Measurements from ENCODE around the gene SZT2.
A peak's percentile ranks its signal among the peaks of the same experiment; 100 is the strongest.
"Not testable (repeated sequence)": the region's sequence is repeated elsewhere in the genome, so short reads cannot be mapped to it uniquely, and the experiment has no call there.

The SZT2 gene

DNA sequence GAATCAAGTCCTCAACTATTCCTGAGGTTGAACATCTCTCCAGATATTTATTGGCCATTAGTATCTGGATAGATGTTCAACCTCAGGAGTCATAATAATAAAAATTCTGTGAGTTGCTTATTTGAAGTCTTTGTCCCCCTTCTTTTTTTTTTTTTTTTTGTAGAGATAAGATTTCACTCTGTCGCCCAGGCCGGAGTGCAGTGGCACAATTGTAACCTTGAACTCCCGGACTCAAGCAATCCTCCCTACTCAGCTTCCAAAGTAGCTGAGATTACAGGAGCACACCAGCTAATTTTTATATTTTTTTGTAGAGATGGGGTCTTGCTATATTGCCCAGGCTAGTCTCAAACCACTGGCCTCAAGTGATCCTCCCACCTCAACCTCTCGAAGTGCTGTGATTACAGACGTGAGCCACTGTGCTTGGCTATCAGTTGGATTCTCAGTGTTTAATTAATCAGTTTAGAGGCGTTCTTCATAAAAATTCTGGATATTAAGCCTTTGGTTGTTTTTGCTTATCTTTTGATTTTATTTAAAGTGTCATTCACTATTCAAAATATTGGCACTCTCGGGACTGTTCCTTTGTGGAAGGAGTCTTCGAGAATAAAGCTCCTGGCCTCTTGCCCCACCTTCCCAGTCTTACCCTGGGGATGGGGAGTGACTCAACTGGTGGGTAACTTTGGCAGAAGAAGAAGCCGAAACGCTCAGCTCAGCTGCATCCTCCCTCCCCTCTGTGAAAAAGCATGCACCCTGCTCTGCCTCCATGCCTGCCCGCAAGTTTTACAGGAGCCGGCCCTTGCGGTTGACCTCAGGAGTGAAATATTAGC lies 75.2 kb downstream of the SZT2 start:
- no peaks in the 10 kb centered on the region for H3K4me1 ChIP-seq (ENCODE audit: control insufficient read depth, insufficient read depth, low read length)
- no peaks in the 10 kb centered on the region for H3K27me3 ChIP-seq (ENCODE audit: control insufficient read depth, insufficient read depth, low read length)
- no peaks in the 10 kb centered on the region for H3K36me3 ChIP-seq (ENCODE audit: control insufficient read depth, insufficient read depth, low read length)
- H3K4me3 ChIP-seq (ENCODE audit: low read depth, low read length), result no peak overlapping the region
- peaks cover 4% of the 10 kb centered on the region for H3K9me3 ChIP-seq (ENCODE audit: control insufficient read depth, insufficient read depth, low read depth, low read length)
- H3K9ac ChIP-seq (ENCODE audit: low read length), result no peak overlapping the region
- H3K27ac ChIP-seq (ENCODE audit: low read depth, low read length), result no peak overlapping the region

- no peaks in the 10 kb centered on the region for H3K36me3 ChIP-seq (ENCODE audit: control insufficient read depth, insufficient read depth, low read length)
- no peaks in the 10 kb centered on the region for H3K4me1 ChIP-seq (ENCODE audit: control insufficient read depth, insufficient read depth, low read length)
- H3K9ac ChIP-seq (ENCODE audit: low read length), result no peak overlapping the region
- no peak overlapping the region for H3K4me3 ChIP-seq (ENCODE audit: low read depth, low read length)
- no peaks in the 10 kb centered on the region for H3K27me3 ChIP-seq (ENCODE audit: control insufficient read depth, insufficient read depth, low read length)
- H3K27ac ChIP-seq (ENCODE audit: low read depth, low read length), result no peak overlapping the region
- peaks cover 4% of the 10 kb centered on the region for H3K9me3 ChIP-seq (ENCODE audit: control insufficient read depth, insufficient read depth, low read depth, low read length)
Observed at GRCh38 chr1:43465505-43466067, 75.9 kb downstream of the SZT2 start.

DNA sequence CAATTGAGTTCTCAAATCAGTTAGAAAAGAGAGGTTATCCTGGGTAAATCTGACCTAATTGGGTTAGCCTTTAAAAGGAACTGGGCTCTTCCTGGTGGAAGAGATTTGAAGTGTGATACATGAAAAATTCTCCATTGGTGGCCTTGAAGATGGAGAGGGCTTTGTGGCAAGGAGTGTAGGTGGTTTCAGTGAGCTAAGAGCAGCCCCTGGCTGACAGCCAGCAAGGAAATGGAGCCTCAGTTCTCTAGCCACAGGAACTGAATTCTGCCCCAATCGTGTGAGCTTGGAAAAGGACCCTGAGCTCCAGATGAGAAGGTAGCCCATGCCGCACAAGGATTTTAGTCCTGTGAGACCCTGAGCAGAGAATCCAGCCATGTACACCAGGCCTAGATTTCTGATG lies 76.7 kb downstream of the SZT2 start:
- H3K27me3 ChIP-seq (ENCODE audit: control insufficient read depth, insufficient read depth, low read length), result no peaks in the 10 kb centered on the region
- H3K4me1 ChIP-seq (ENCODE audit: control insufficient read depth, insufficient read depth, low read length), result no peaks in the 10 kb centered on the region
- H3K4me3 ChIP-seq (ENCODE audit: low read depth, low read length), result no peak overlapping the region
- no peak overlapping the region for H3K9ac ChIP-seq (ENCODE audit: low read length)
- H3K9me3 ChIP-seq (ENCODE audit: control insufficient read depth, insufficient read depth, low read depth, low read length), result no peaks in the 10 kb centered on the region
- H3K27ac ChIP-seq (ENCODE audit: low read depth, low read length), result no peak overlapping the region
- H3K36me3 ChIP-seq (ENCODE audit: control insufficient read depth, insufficient read depth, low read length), result no peaks in the 10 kb centered on the region

DNA sequence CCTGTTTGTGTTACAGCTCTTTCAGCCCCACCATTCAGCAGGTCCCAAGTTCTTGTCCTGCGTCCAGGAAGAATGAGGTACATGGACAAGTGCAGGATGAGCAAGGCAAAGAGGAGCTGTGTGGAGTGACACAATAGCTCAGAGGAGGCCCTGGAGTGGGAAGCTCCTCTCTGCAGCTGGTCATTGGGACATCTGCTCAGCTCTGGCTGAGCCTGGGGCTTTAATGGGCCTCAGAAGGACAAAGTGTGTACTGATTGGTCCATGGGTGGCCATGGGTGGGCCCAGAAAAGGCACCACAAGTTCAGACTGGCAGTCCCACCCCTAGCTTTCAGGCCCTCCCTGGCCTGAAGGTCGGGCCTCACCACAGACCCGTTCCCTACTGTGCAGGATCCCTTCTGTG lies 78.7 kb downstream of the SZT2 start:
- H3K27me3 ChIP-seq (ENCODE audit: control insufficient read depth, insufficient read depth, low read length), result no peaks in the 10 kb centered on the region
- no peak overlapping the region for H3K9ac ChIP-seq (ENCODE audit: low read length)
- no peak overlapping the region for H3K4me3 ChIP-seq (ENCODE audit: low read depth, low read length)
- peaks cover 11% of the 10 kb centered on the region; the same call in 1 of the 2 replicates for H3K4me1 ChIP-seq (ENCODE audit: control insufficient read depth, insufficient read depth, low read length)
- H3K36me3 ChIP-seq (ENCODE audit: control insufficient read depth, insufficient read depth, low read length), result no peaks in the 10 kb centered on the region
- no peak overlapping the region for H3K27ac ChIP-seq (ENCODE audit: low read depth, low read length)
- no peaks in the 10 kb centered on the region for H3K9me3 ChIP-seq (ENCODE audit: control insufficient read depth, insufficient read depth, low read depth, low read length)

GRCh38 chr1:43469932-43470331 lies 80.2 kb downstream of the SZT2 start:
- H3K27me3 ChIP-seq (ENCODE audit: control insufficient read depth, insufficient read depth, low read length), result no peaks in the 10 kb centered on the region
- no peak overlapping the region for H3K4me3 ChIP-seq (ENCODE audit: low read depth, low read length)
- no peaks in the 10 kb centered on the region for H3K9me3 ChIP-seq (ENCODE audit: control insufficient read depth, insufficient read depth, low read depth, low read length)
- H3K4me1 ChIP-seq (ENCODE audit: control insufficient read depth, insufficient read depth, low read length), result peaks cover 11% of the 10 kb centered on the region; the same call in 1 of the 2 replicates
- H3K9ac ChIP-seq (ENCODE audit: low read length), result no peak overlapping the region
- no peak overlapping the region for H3K27ac ChIP-seq (ENCODE audit: low read depth, low read length)
- no peaks in the 10 kb centered on the region for H3K36me3 ChIP-seq (ENCODE audit: control insufficient read depth, insufficient read depth, low read length)

GRCh38 chr1:43472087-43472462 lies 82.4 kb downstream of the SZT2 start:
- Histone ChIP-seq H3K9me3 (ENCODE audit: control insufficient read depth, insufficient read depth, low read depth, low read length) (no peaks in the 10 kb centered on the region), H3K27me3 (ENCODE audit: control insufficient read depth, insufficient read depth, low read length) (no peaks in the 10 kb centered on the region), H3K36me3 (ENCODE audit: control insufficient read depth, insufficient read depth, low read length) (no peaks in the 10 kb centered on the region), H3K4me1 (ENCODE audit: control insufficient read depth, insufficient read depth, low read length) (peaks cover 15% of the 10 kb centered on the region; the same call in 1 of the 2 replicates), H3K27ac (ENCODE audit: low read depth, low read length) (no peak overlapping the region; the same call in 1 of the 2 replicates), H3K9ac (ENCODE audit: low read length) (no peak overlapping the region), H3K4me3 (ENCODE audit: low read depth, low read length) (no peak overlapping the region)

GRCh38 chr1:43472463-43473151 lies 82.9 kb downstream of the SZT2 start:
- H3K27me3 ChIP-seq (ENCODE audit: control insufficient read depth, insufficient read depth, low read length); H3K9me3 ChIP-seq (ENCODE audit: control insufficient read depth, insufficient read depth, low read depth, low read length); H3K36me3 ChIP-seq (ENCODE audit: control insufficient read depth, insufficient read depth, low read length); H3K4me3 ChIP-seq (ENCODE audit: low read depth, low read length): not testable (repeated sequence)
- H3K9ac ChIP-seq (ENCODE audit: low read length), result peak overlapping the region; percentile 45
- H3K27ac ChIP-seq (ENCODE audit: low read depth, low read length), result peak overlapping the region; percentile 66; the same call in 1 of the 2 replicates
- H3K4me1 ChIP-seq (ENCODE audit: control insufficient read depth, insufficient read depth, low read length), result peaks cover 15% of the 10 kb centered on the region; the same call in 1 of the 2 replicates

DNA sequence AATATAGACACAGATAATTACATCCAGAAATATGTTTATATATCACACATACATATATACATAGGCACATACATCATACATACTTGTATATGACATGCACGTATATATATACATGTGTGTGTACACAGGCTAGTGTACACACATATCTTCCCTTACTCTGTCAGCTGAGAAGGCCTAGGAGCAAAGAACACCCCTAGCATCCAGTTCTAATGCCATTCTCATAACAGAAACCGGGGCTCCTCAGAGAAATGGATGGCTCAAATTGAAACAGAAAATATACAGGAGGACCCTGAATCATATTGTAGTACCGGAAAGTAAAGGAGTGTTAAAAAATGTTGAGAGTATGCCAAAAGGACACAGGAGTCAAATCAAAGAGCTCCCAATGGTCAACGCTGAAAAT lies 83.8 kb downstream of the SZT2 start:
- Histone ChIP-seq H3K9ac (ENCODE audit: low read length) (no peak overlapping the region), H3K27me3 (ENCODE audit: control insufficient read depth, insufficient read depth, low read length) (no peaks in the 10 kb centered on the region), H3K4me1 (ENCODE audit: control insufficient read depth, insufficient read depth, low read length) (peaks cover 15% of the 10 kb centered on the region; the same call in 1 of the 2 replicates), H3K9me3 (ENCODE audit: control insufficient read depth, insufficient read depth, low read depth, low read length) (0 out of 2 replicates have a peak, but pooled peaks cover 3% of the 10 kb centered on the region), H3K36me3 (ENCODE audit: control insufficient read depth, insufficient read depth, low read length) (no peaks in the 10 kb centered on the region), H3K4me3 (ENCODE audit: low read depth, low read length) (no peak overlapping the region), H3K27ac (ENCODE audit: low read depth, low read length) (no peak overlapping the region)

DNA sequence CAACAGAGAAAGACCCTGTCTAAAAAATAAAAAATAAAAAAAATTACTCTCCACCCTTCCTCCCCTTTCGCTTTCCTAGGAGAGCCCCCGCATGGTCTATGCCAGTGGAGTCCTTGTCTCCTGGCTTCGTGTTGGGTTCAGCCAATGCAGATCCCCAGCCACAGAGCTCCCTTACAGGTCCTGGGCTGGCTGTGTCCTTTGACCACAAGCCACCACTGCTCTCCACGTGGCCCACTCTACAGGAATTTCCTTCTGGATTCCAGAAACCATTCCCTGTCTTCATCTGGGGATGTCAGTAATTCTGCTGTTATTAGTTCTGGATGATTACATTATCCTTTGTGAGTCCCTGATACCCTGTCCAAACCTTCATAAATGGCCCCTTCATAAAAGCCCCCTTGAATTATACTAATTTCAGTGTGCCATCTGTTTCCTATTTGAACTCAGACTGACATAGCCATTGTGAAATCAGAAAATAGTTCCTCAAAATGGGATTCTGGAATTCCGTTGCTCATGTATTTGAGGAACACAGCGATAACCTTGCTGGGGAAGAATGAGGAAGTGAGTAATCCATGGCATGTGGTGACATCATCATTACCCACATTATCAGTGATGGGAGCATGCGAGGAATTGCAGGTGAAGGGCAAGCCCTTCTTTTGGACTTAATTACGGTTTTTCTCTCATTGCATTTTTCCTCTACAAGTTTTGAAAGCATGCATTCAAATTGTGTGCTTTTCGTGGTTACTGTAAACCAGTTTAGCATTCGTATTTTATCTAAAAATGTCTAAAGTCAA lies 86.1 kb downstream of the SZT2 start:
- not testable (repeated sequence) for H3K36me3 ChIP-seq (ENCODE audit: control insufficient read depth, insufficient read depth, low read length); H3K4me3 ChIP-seq (ENCODE audit: low read depth, low read length); H3K27me3 ChIP-seq (ENCODE audit: control insufficient read depth, insufficient read depth, low read length); H3K9me3 ChIP-seq (ENCODE audit: control insufficient read depth, insufficient read depth, low read depth, low read length); H3K9ac ChIP-seq (ENCODE audit: low read length)
- peak overlapping the region; percentile 48; the same call in 1 of the 2 replicates for H3K27ac ChIP-seq (ENCODE audit: low read depth, low read length)
- peaks cover 15% of the 10 kb centered on the region; the same call in 1 of the 2 replicates for H3K4me1 ChIP-seq (ENCODE audit: control insufficient read depth, insufficient read depth, low read length)

- no peaks in the 10 kb centered on the region for H3K27me3 ChIP-seq (ENCODE audit: control insufficient read depth, insufficient read depth, low read length)
- H3K27ac ChIP-seq (ENCODE audit: low read depth, low read length), result no peak overlapping the region
- peaks cover 8% of the 10 kb centered on the region; the same call in 1 of the 2 replicates for H3K4me1 ChIP-seq (ENCODE audit: control insufficient read depth, insufficient read depth, low read length)
- no peaks in the 10 kb centered on the region for H3K36me3 ChIP-seq (ENCODE audit: control insufficient read depth, insufficient read depth, low read length)
- H3K9ac ChIP-seq (ENCODE audit: low read length), result no peak overlapping the region
- H3K4me3 ChIP-seq (ENCODE audit: low read depth, low read length), result no peak overlapping the region
- 0 out of 2 replicates have a peak, but pooled peaks cover 3% of the 10 kb centered on the region for H3K9me3 ChIP-seq (ENCODE audit: control insufficient read depth, insufficient read depth, low read depth, low read length)
Observed at GRCh38 chr1:43477716-43478115, 88.0 kb downstream of the SZT2 start.

Data from HUES6 (cell line).